ENCODE results near the gene GSC2. TPM values are rescaled to one million over a fixed set of nuclear protein-coding genes. Genes with fewer than 3 reads are reported as not detected.

GSC2 gene
- total RNA-seq, 6 experiments from 2014 or later = not detected

DNA sequence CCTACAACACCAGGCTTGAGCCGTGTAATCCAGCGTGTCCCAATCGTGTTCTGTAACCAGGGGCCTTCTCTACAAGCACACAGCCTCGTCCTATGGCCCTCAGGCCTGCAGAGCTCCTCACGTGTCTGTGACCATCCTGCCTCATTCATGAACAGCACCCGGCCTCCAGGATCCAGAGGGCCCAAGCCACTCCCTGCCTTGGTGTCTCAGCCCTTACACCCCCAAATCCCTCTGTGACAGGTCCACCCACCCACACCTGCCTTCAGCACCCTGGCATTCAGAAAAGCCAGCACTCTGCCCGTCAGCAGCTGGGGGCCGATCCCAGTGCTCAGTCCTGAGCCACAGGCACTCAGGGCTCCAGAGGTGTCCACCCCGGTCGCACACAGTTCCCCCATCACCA is 13.2 kb downstream of the GSC2 start:
- H3K9me3 ChIP-seq = no peaks in the 10 kb centered on the region
- no peaks in the 10 kb centered on the region for H3K4me1 ChIP-seq
- H3K27me3 ChIP-seq = no peaks in the 10 kb centered on the region
- TF ChIP-seq, protein P1, sequence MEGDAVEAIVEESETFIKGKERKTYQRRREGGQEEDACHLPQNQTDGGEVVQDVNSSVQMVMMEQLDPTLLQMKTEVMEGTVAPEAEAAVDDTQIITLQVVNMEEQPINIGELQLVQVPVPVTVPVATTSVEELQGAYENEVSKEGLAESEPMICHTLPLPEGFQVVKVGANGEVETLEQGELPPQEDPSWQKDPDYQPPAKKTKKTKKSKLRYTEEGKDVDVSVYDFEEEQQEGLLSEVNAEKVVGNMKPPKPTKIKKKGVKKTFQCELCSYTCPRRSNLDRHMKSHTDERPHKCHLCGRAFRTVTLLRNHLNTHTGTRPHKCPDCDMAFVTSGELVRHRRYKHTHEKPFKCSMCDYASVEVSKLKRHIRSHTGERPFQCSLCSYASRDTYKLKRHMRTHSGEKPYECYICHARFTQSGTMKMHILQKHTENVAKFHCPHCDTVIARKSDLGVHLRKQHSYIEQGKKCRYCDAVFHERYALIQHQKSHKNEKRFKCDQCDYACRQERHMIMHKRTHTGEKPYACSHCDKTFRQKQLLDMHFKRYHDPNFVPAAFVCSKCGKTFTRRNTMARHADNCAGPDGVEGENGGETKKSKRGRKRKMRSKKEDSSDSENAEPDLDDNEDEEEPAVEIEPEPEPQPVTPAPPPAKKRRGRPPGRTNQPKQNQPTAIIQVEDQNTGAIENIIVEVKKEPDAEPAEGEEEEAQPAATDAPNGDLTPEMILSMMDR (IDR thresholded peaks at IDR 0.05) = no peak
- no peak for TF ChIP-seq POLR2A (IDR thresholded peaks at IDR 0.05)
- H3K4me3 ChIP-seq = no peak overlapping the region
- peaks cover 0 to 50% (median 18%) of the 10 kb centered on the region in 4 donors for H3K36me3 ChIP-seq
- WGBS (ENCODE audit: insufficient coverage, low coverage, low lambda C conversion rate, missing lambda C conversion rate) = 87% methylated on average over 5 of the region's 10 CpGs
- DNase-seq (no peak), ATAC-seq (no peak)
- no peak overlapping the region for H3K27ac ChIP-seq
- intact Hi-C loops (cut with DNase I) = no loop called here

DNA sequence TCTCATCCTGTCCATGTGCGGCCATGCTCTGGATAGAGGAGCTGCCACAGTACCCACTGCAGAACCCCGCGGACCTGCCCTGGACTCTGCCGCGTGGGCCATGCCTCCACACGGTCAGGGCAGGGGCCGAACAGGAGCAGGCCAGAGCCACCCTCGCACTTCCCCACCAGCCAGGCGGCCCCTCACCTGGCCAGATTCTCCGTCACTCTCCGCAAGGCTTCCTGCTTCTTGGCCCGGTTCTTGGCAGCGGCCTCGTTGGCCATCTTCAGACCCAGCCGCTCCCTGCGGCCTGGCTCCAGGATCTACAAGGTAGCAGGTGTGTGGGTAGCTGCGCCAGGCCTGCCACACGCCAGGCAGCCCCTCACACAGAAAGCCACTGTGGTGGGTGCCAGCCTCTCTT is 15.2 kb downstream of the GSC2 start:
- 96% methylated on average over 3 of the region's 18 CpGs for WGBS (ENCODE audit: insufficient coverage, low coverage, low lambda C conversion rate, missing lambda C conversion rate)
- TF ChIP-seq, protein P1 (IDR thresholded peaks at IDR 0.05) = no peak
- no peak for TF ChIP-seq POLR2A (IDR thresholded peaks at IDR 0.05)
- peaks cover 0 to 31% (median 15%) of the 10 kb centered on the region in 4 donors for H3K36me3 ChIP-seq
- no peaks in the 10 kb centered on the region for H3K4me1 ChIP-seq
- H3K27ac ChIP-seq = no peak overlapping the region
- H3K27me3 ChIP-seq = no peaks in the 10 kb centered on the region
- no peak for ATAC-seq
- no peaks in the 10 kb centered on the region for H3K9me3 ChIP-seq
- no peak overlapping the region for H3K4me3 ChIP-seq
- DNase-seq = no peak
- intact Hi-C loops (cut with DNase I) = no loop called here

DNA sequence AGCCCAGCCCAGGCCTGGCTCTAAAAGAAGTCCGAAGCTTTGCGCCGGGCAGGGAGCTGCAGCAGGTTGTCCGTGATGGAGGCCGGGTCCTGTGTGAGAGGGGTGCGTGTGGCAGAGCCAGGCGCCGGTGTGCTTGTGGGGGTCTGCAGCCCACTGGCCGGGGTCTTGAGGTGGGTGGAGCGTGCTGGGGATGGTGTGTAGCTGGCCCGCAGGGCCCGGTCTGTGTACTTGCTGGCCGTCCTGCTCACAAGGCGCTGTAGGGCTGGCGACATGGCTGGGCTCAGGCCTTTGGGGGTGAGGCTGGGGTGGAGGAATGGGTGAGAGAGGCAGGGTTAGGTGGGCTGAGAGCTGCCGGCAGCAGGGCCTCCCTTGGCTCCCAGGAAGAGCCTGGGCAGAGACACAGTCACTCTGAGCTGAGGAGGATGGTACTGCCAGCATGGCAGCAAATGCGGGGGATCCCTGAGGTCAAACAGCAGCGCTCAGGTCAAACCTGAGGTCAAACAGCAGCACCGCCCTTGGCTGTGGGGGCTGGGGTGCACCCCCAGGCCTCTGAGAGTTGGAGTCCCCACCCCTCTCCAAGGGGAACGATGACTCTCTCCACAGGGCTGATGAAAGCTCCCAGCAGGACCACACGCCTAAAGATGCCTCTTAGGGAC is 15.8 kb downstream of the GSC2 start:
- Histone ChIP-seq H3K9me3 (no peaks in the 10 kb centered on the region), H3K36me3 (peaks cover 0 to 26% (median 12%) of the 10 kb centered on the region in 4 donors), H3K27me3 (no peaks in the 10 kb centered on the region), H3K27ac (no peak overlapping the region), H3K4me1 (no peaks in the 10 kb centered on the region), H3K4me3 (no peak overlapping the region)
- DNase-seq (no peak), ATAC-seq (no peak)
- intact Hi-C loops (cut with DNase I) = no loop called here
- TF ChIP-seq, protein P1 (IDR thresholded peaks at IDR 0.05) = no peak
- TF ChIP-seq POLR2A (IDR thresholded peaks at IDR 0.05) = no peak
- no CpG with 5 or more reads among the region's 21 CpGs for WGBS (ENCODE audit: insufficient coverage, low coverage, low lambda C conversion rate, missing lambda C conversion rate)

DNA sequence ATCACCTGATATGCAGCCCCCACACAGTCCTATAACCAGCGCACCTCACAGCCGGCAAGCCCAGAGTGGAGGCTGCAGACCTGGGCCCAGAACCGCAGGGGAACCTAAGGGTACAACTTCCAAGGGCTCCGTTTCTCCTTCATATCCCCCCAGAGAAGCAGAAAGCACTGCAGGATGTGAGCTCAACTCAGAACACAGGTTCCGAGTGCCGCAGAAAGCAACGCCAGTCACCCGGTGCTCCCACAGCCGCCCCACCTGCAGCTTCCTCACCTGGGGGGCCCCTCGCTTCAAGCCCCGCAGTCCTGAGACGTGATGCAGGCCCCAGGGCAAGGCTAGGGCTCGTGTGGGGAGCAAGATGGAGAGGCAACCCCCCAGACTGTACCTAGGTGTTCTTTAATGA is 16.5 kb downstream of the GSC2 start:
- DNase-seq = no peak

More for the DNA sequence above, 16.5 kb downstream of the GSC2 start:
- Histone ChIP-seq H3K4me3 (no peak overlapping the region), H3K27ac (no peak overlapping the region), H3K4me1 (no peaks in the 10 kb centered on the region), H3K36me3 (peaks cover 0 to 19% (median 7%) of the 10 kb centered on the region in 4 donors), H3K27me3 (no peaks in the 10 kb centered on the region), H3K9me3 (no peaks in the 10 kb centered on the region)
- TF ChIP-seq, protein P1 (IDR thresholded peaks at IDR 0.05) = no peak
- no peak for TF ChIP-seq POLR2A (IDR thresholded peaks at IDR 0.05)
- intact Hi-C loops (cut with DNase I) = no loop called here
- ATAC-seq = no peak
- no CpG with 5 or more reads among the region's 13 CpGs for WGBS (ENCODE audit: insufficient coverage, low coverage, low lambda C conversion rate, missing lambda C conversion rate)

All from right lobe of liver (tissue), 6 donors.